H9 (cell line): ENCODE measurements around the gene HUNK. TPM values are rescaled to one million over a fixed set of nuclear protein-coding genes. Genes with fewer than 3 reads are reported as not detected.

Experiments
- DNase-seq: peaks from one replicate; pipeline ENCODE4 v3.0.0-alpha.2; 2017
- H2AFZ ChIP-seq: one replicate; pipeline ENCODE4 v1.6.1; 2013; ENCODE audit warnings: mild to moderate bottlenecking, low read length, control low read depth, moderate library complexity
- H2AK5ac ChIP-seq: 2 replicates; pipeline ENCODE4 v1.6.1; 2013; ENCODE audit warnings: low read length, control low read depth, mixed read lengths; ENCODE audit not compliant: insufficient read length
- H2BK120ac ChIP-seq: one replicate; pipeline ENCODE4 v1.6.1; 2013; ENCODE audit warnings: low read depth, mild to moderate bottlenecking, low read length, control low read depth, inconsistent platforms; ENCODE audit not compliant: poor library complexity, severe bottlenecking
- H2BK12ac ChIP-seq: 2 replicates; pipeline ENCODE4 v1.6.1; 2013; ENCODE audit warnings: low read length, control low read depth, mixed read lengths, low read depth; ENCODE audit not compliant: insufficient read length
- H2BK15ac ChIP-seq: 2 replicates; pipeline ENCODE4 v1.6.1; 2013; ENCODE audit warnings: low read depth, low read length, control low read depth
- H2BK20ac ChIP-seq: one replicate; pipeline ENCODE4 v1.6.1; 2013; ENCODE audit warnings: low read depth, mild to moderate bottlenecking, low read length, control low read depth, inconsistent platforms; ENCODE audit not compliant: poor library complexity, severe bottlenecking
- H2BK5ac ChIP-seq: 2 replicates; pipeline ENCODE4 v1.6.1; 2013; ENCODE audit warnings: low read length, control low read depth, mixed read lengths; ENCODE audit not compliant: insufficient read length
- H3K14ac ChIP-seq: 2 replicates; pipeline ENCODE4 v1.6.1; 2013; ENCODE audit warnings: low read length, control low read depth; ENCODE audit not compliant: insufficient read depth
- H3K18ac ChIP-seq: 2 replicates; pipeline ENCODE4 v1.6.1; 2013; ENCODE audit warnings: low read depth, mild to moderate bottlenecking, mixed read lengths, low read length, control low read depth; ENCODE audit not compliant: insufficient read length
- H3K23ac ChIP-seq: 2 replicates; pipeline ENCODE4 v1.6.1; 2013; ENCODE audit warnings: low read length, control low read depth, mixed read lengths, low read depth; ENCODE audit not compliant: insufficient read length
- H3K23me2 ChIP-seq: 2 replicates; pipeline ENCODE4 v1.6.1; 2013; ENCODE audit warnings: low read depth, mild to moderate bottlenecking, mixed read lengths, low read length, control low read depth; ENCODE audit not compliant: insufficient read length, poor library complexity, severe bottlenecking
- H3K27ac ChIP-seq: 2 replicates; pipeline ENCODE4 v1.5.1; 2013; ENCODE audit warnings: low read length, control low read depth, mixed read lengths, low read depth; ENCODE audit not compliant: insufficient read length
- H3K27me3 ChIP-seq: 2 replicates; pipeline ENCODE4 v1.6.1; 2013; ENCODE audit warnings: low read length, control low read depth, inconsistent platforms; ENCODE audit not compliant: insufficient read depth
- H3K4ac ChIP-seq: 2 replicates; pipeline ENCODE4 v1.6.1; 2013; ENCODE audit warnings: low read depth, mild to moderate bottlenecking, control low read depth, inconsistent platforms, low read length, moderate library complexity
- H3K4me1 ChIP-seq: 2 replicates; pipeline ENCODE4 v1.6.1; 2013; ENCODE audit warnings: low read length, control low read depth, inconsistent platforms; ENCODE audit not compliant: insufficient read depth
- H3K4me2 ChIP-seq: 2 replicates; pipeline ENCODE4 v1.6.1; 2013; ENCODE audit warnings: low read length, control low read depth, mixed read lengths; ENCODE audit not compliant: insufficient read length, insufficient read depth
- H3K56ac ChIP-seq: 2 replicates; pipeline ENCODE4 v1.6.1; 2013; ENCODE audit warnings: low read depth, mild to moderate bottlenecking, mixed read lengths, low read length, control low read depth; ENCODE audit not compliant: insufficient read length
- H3K79me1 ChIP-seq: 2 replicates; pipeline ENCODE4 v1.6.1; 2013; ENCODE audit warnings: low read depth, mild to moderate bottlenecking, moderate library complexity, low read length, control low read depth, inconsistent platforms; ENCODE audit not compliant: insufficient read depth, poor library complexity, severe bottlenecking
- H3K79me2 ChIP-seq: 2 replicates; pipeline ENCODE4 v1.6.1; 2013; ENCODE audit warnings: low read length, control low read depth, inconsistent platforms; ENCODE audit not compliant: insufficient read depth
- H3K9ac ChIP-seq: 2 replicates; pipeline ENCODE4 v1.6.1; 2013; ENCODE audit warnings: low read length, control low read depth, mixed read lengths; ENCODE audit not compliant: insufficient read length; ENCODE audit errors: extremely low read depth
- H3K9me3 ChIP-seq: one replicate; pipeline ENCODE4 v1.6.1; 2013; ENCODE audit warnings: low read depth, low read length, inconsistent platforms; ENCODE audit not compliant: control insufficient read depth
- H3T11ph ChIP-seq: one replicate; pipeline ENCODE4 v1.6.1; 2013; ENCODE audit warnings: mild to moderate bottlenecking, low read length, control low read depth, inconsistent platforms
- H4K20me1 ChIP-seq: one replicate; pipeline ENCODE4 v1.6.1; 2013; ENCODE audit not compliant: control insufficient read depth, insufficient read length, insufficient read depth
- H4K5ac ChIP-seq: 2 replicates; pipeline ENCODE4 v1.6.1; 2013; ENCODE audit warnings: low read depth, mild to moderate bottlenecking, mixed read lengths, low read length, control low read depth; ENCODE audit not compliant: insufficient read length
- H4K8ac ChIP-seq: replicated peaks from 2 replicates; pipeline ENCODE4 v1.6.1; 2013; ENCODE audit warnings: low read length, control low read depth, mixed read lengths, low read depth; ENCODE audit not compliant: insufficient read length
- H4K91ac ChIP-seq: 2 replicates; pipeline ENCODE4 v1.6.1; 2013; ENCODE audit warnings: low read depth, mild to moderate bottlenecking, moderate library complexity, mixed read lengths, low read length, control low read depth; ENCODE audit not compliant: insufficient read length
- H3K27ac Mint-ChIP-seq, 3 experiments: 2 replicates in 2 of 3; 3 replicates in 1 of 3; pipeline ENCODE4 v1.8.0; 2020 to 2021; ENCODE audit warnings: mixed read lengths in 3 of 3, mild to moderate bottlenecking in 1 of 3, moderate library complexity in 1 of 3
- H3K27me3 Mint-ChIP-seq: 2 replicates; pipeline ENCODE4 v1.8.0; 2021; ENCODE audit warnings: low read depth, mild to moderate bottlenecking, moderate library complexity, mixed read lengths
- H3K36me3 Mint-ChIP-seq, 3 experiments: 2 replicates in 2 of 3; 3 replicates in 1 of 3; pipeline ENCODE4 v1.8.0; 2020 to 2021; ENCODE audit warnings: low read depth in 3 of 3, mixed read lengths in 3 of 3; ENCODE audit not compliant: insufficient read depth in 1 of 3
- H3K4me1 Mint-ChIP-seq, 2 experiments: 2 replicates each; pipeline ENCODE4 v1.8.0; 2020; ENCODE audit warnings: mixed read lengths in 2 of 2
- H3K4me3 Mint-ChIP-seq, 2 experiments: 2 replicates in 1 of 2; 3 replicates in 1 of 2; pipeline ENCODE4 v1.8.0; 2020 to 2021; ENCODE audit warnings: mild to moderate bottlenecking in 2 of 2, mixed read lengths in 2 of 2, moderate library complexity in 1 of 2
- H3K9me3 Mint-ChIP-seq, 2 experiments: 2 replicates in 1 of 2; 3 replicates in 1 of 2; pipeline ENCODE4 v1.8.0; 2020; ENCODE audit warnings: mild to moderate bottlenecking in 2 of 2, mixed read lengths in 2 of 2, moderate library complexity in 1 of 2
- CTCF ChIP-seq: fragments of 200-600 bp; sonication (generic); conservative IDR thresholded peaks from 3 replicates; pipeline ENCODE4 v1.8.0; 2021; ENCODE audit warnings: antibody characterized with exemption, mild to moderate bottlenecking
- WGBS: extraction: QIAGEN DNeasy Blood & Tissue Kit; methylation state at CpG from one replicate; pipeline ENCODE4 v1.1.7; 2013; ENCODE audit warnings: missing lambda C conversion rate, low lambda C conversion rate, mixed read lengths; ENCODE audit not compliant: insufficient read length; ENCODE audit errors: extremely low coverage; 5-methylcytosine and 5-hydroxymethylcytosine counted together
- total RNA-seq: library from RNA; stranded (reverse); gene quantifications from 2 replicates; pipeline ENCODE4 v1.2.1, GENCODE V29; 2021

The HUNK gene
- total RNA-seq, 1 experiment from 2014 or later, result 5.8 TPM

GRCh38 chr21:32003411-32003810 lies 130.6 kb downstream of the HUNK start:
- no CpG with 5 or more reads among the region's 2 CpGs for WGBS
- H3K4me3 Mint-ChIP-seq, result no peak overlapping the region
- H2BK20ac ChIP-seq, result no peak overlapping the region
- no peak overlapping the region for H2BK5ac ChIP-seq
- H3K27ac ChIP-seq, result no peak overlapping the region
- H2BK15ac ChIP-seq, result no peak overlapping the region
- no peaks in the 10 kb centered on the region for H3K27me3 ChIP-seq
- H2AFZ ChIP-seq, result no peak overlapping the region
- H3K14ac ChIP-seq, result no peak overlapping the region
- H4K91ac ChIP-seq, result no peak overlapping the region
- no peaks in the 10 kb centered on the region for H3K79me1 ChIP-seq
- H3K4me1 ChIP-seq, result no peaks in the 10 kb centered on the region
- no peaks in the 10 kb centered on the region for H3K9me3 Mint-ChIP-seq
- no peak overlapping the region for H2AK5ac ChIP-seq
- H3K9ac ChIP-seq, result no peak overlapping the region
- no peak overlapping the region for H3K4ac ChIP-seq
- H3K23me2 ChIP-seq, result no peaks in the 10 kb centered on the region
- H4K8ac ChIP-seq, result no peak overlapping the region
- H3K4me2 ChIP-seq, result no peak overlapping the region
- DNase-seq, result no peak
- no peak overlapping the region for H3T11ph ChIP-seq
- H3K18ac ChIP-seq, result no peak overlapping the region
- peak overlapping the region in 1 of 3 experiments; percentile 30; a peak in 1 of 7 replicates for H3K27ac Mint-ChIP-seq
- no peaks in the 10 kb centered on the region for H3K27me3 Mint-ChIP-seq
- no peak overlapping the region for H3K56ac ChIP-seq
- H2BK120ac ChIP-seq, result no peak overlapping the region
- H3K9me3 ChIP-seq, result no peaks in the 10 kb centered on the region
- no peak overlapping the region for H3K23ac ChIP-seq
- H3K36me3 Mint-ChIP-seq, result peaks cover 6 to 13% (median 7%) of the 10 kb centered on the region in 3 experiments; a peak in 6 of 7 replicates
- H4K20me1 ChIP-seq, result no peaks in the 10 kb centered on the region
- no peaks in the 10 kb centered on the region for H3K79me2 ChIP-seq
- no peak for TF ChIP-seq CTCF
- H2BK12ac ChIP-seq, result no peak overlapping the region
- peaks cover 3 to 4% of the 10 kb centered on the region in 2 experiments; a peak in 1 of 4 replicates for H3K4me1 Mint-ChIP-seq
- H4K5ac ChIP-seq, result no peak overlapping the region
